Heart left ventricle (tissue), 16 donors: ENCODE data around the gene CTNNA3. TPM values are rescaled to one million over a fixed set of nuclear protein-coding genes. Genes with fewer than 3 reads are reported as not detected.

Experiments used
- ATAC-seq, 4 donors: fragments of 200-7000 bp; cut with Tn5 transposase; one replicate each; pipeline ENCODE4 v1.9.1; 2020 to 2022; ENCODE audit warnings: moderate library complexity in 4 of 4, mild to moderate bottlenecking in 3 of 4, moderate number of reproducible peaks in 1 of 4
- DNase-seq, 5 donors: peaks; one replicate each; pipeline ENCODE4 v3.0.0-alpha.2; 2020
- H3K27ac ChIP-seq, 12 donors: fragments of 200-600 bp; sonication (generic) in 4 of 12; one replicate each; pipeline versions ENCODE4 v1.5.0 to v1.8.0; 2016 to 2022; ENCODE audit warnings: mild to moderate bottlenecking in 2 of 12
- H3K27me3 ChIP-seq, 9 donors: fragments of 200-600 bp; sonication (generic) in 2 of 9; one replicate each; pipeline versions ENCODE4 v1.5.1 to v1.8.0; 2016 to 2022; ENCODE audit warnings: mild to moderate bottlenecking in 3 of 9
- H3K36me3 ChIP-seq, 9 donors: fragments of 200-600 bp; sonication (generic) in 2 of 9; one replicate each; pipeline versions ENCODE4 v1.5.0 to v1.8.0; 2018 to 2022; ENCODE audit warnings: mild to moderate bottlenecking in 2 of 9
- H3K4me1 ChIP-seq, 12 donors: fragments of 200-600 bp; sonication (generic) in 4 of 12; one replicate each; pipeline versions ENCODE4 v1.5.0 to v1.8.0; 2016 to 2022; ENCODE audit warnings: mild to moderate bottlenecking in 3 of 12
- H3K4me3 ChIP-seq, 12 donors: fragments of 200-600 bp; sonication (generic) in 4 of 12; one replicate each; pipeline versions ENCODE4 v1.5.0 to v1.8.0; 2017 to 2022; ENCODE audit warnings: mild to moderate bottlenecking in 9 of 12, moderate library complexity in 4 of 12
- H3K9me3 ChIP-seq, 12 donors: fragments of 200-600 bp; sonication (generic) in 4 of 12; one replicate each; pipeline versions ENCODE4 v1.5.0 to v1.8.0; 2016 to 2022; ENCODE audit warnings: mild to moderate bottlenecking in 1 of 12
- POLR2A ChIP-seq, 2 donors: fragments of 450-650 bp; IDR thresholded peaks; one replicate each; pipeline ENCODE4 v1.6.1; 2017; ENCODE audit warnings: antibody characterized with exemption in 2 of 2, mild to moderate bottlenecking in 2 of 2, moderate library complexity in 2 of 2
- WGBS, 4 donors: extraction: QIAGEN DNeasy Blood & Tissue Kit in 2 of 4; methylation state at CpG; one replicate each; pipeline versions ENCODE4 v1.1.5 to v1.1.7; 2013 to 2018; 5-methylcytosine and 5-hydroxymethylcytosine counted together
- intact Hi-C, 10 donors: fragments of 100-400 bp; cut with DNase I; formaldehyde crosslinking; loops; one replicate each; pipeline versions ENCODE4 v1.11.1 to v1.14.2; 2022
- polyA plus RNA-seq, 2 donors: library from polyadenylated mRNA; stranded (reverse); fragments of 200-250 nt; gene quantifications; one replicate each; pipeline ENCODE4 v1.2.3, GENCODE V29; 2013
- total RNA-seq, 9 donors: library from RNA; depleted of rRNA in 2 of 9; stranded (reverse); fragments of >200 nt in 2 of 9; fragmentation: NEBNext Ultra II Directional in 3 of 9; extraction: Animal tissue kit (Norgen Biotek cat#: 25700) in 3 of 9; gene quantifications; one replicate each; pipeline versions ENCODE4 v1.1.0 to v1.2.4, GENCODE V29; 2016 to 2023
- TF ChIP-seq, protein P1 (sequence below), 12 donors: fragments of 200-600 bp; sonication (generic) in 4 of 12; IDR thresholded peaks; one replicate each; pipeline versions ENCODE4 v1.5.0 to v1.8.0; 2018 to 2022; ENCODE audit warnings: antibody characterized with exemption in 12 of 12, mild to moderate bottlenecking in 5 of 12
- donor health status: ischemic (EF 13 %, LVEDD 7.1; RV severe dilation, severe dysfunction).
- donor health status: healthy with polysubstance abuse.
- donor health status: DM: no; HTN: yes; CAD: no.
- donor health status: DM: no; HTN: no; CAD: no.
- donor health status: ischemic (EF 25% LVEDD 6.9; RV normal size, moderate dysfunction).
- donor health status: ischemic (EF 25% LVEDD 5.7; RV mildly dilated, moderate dysfunction).
- donor health status: healthy.
- donor health status: DM: yes; HTN: yes; CAD: no.
- donor health status: ischemic (EF 35%, LVEDD 5.7; RV mildly dilated, moderate dysfunction).
- donor health status: nonischemic (EF 11% LVEDD 7.7; RV severe dilation, severe dysfunction).
- donor health status: DM: yes; HTN: yes; CAD: no.
- donor health status: PGD.
- donor health status: ischemic (EF 29% LVEDD 5.4; RV normal size, mild dysfunction).
- donor health status: nonischemic (EF 23%, LVEDD 6.1; RV moderate dilation, normal function).

CTNNA3 gene
- total and polyA plus RNA-seq, 11 donors: 4.8 to 200 (median 99.0) TPM

DNA sequence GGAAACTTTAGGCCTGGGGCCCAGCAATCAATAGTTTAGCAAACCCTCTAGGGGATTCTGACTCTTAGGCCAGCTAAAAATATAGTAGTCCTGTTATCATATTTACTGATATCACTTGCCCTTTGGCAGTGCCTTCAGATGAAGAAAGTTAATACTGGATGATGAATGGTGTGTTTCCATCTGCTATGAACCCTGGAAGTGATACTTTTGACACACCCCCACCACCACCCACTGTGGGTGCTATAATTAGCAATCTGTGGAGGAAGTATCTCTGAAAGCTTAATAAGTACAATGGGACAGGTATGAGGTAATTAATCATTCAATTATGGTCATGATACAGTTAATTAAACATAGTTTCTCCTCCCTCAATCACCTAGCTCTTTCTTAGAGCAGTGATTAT, 860.6 kb downstream of the CTNNA3 start:
- intact Hi-C loops: no loop called here
- no peak for DNase-seq
- Histone ChIP-seq H3K9me3 (no peaks in the 10 kb centered on the region), H3K4me3 (no peak overlapping the region), H3K4me1 (peaks cover 0 to 26% (median 2%) of the 10 kb centered on the region in 12 donors), H3K27me3 (no peaks in the 10 kb centered on the region), H3K36me3 (no peaks in the 10 kb centered on the region), H3K27ac (no peak overlapping the region)
- ATAC-seq: peak in 2 of 4 donors; percentile 44 to 58
- TF ChIP-seq POLR2A (IDR thresholded peaks at IDR 0.05): no peak
- TF ChIP-seq, protein P1, sequence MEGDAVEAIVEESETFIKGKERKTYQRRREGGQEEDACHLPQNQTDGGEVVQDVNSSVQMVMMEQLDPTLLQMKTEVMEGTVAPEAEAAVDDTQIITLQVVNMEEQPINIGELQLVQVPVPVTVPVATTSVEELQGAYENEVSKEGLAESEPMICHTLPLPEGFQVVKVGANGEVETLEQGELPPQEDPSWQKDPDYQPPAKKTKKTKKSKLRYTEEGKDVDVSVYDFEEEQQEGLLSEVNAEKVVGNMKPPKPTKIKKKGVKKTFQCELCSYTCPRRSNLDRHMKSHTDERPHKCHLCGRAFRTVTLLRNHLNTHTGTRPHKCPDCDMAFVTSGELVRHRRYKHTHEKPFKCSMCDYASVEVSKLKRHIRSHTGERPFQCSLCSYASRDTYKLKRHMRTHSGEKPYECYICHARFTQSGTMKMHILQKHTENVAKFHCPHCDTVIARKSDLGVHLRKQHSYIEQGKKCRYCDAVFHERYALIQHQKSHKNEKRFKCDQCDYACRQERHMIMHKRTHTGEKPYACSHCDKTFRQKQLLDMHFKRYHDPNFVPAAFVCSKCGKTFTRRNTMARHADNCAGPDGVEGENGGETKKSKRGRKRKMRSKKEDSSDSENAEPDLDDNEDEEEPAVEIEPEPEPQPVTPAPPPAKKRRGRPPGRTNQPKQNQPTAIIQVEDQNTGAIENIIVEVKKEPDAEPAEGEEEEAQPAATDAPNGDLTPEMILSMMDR (IDR thresholded peaks at IDR 0.05): no peak

GRCh38 chr10:66834802-66835201, 861.2 kb downstream of the CTNNA3 start:
- Histone ChIP-seq H3K27me3 (no peaks in the 10 kb centered on the region), H3K27ac (no peak overlapping the region), H3K36me3 (no peaks in the 10 kb centered on the region), H3K4me3 (no peak overlapping the region), H3K4me1 (peaks cover 0 to 26% (median 2%) of the 10 kb centered on the region in 12 donors), H3K9me3 (no peaks in the 10 kb centered on the region)
- DNase-seq: no peak
- intact Hi-C loops: no loop called here
- ATAC-seq: no peak
- TF ChIP-seq, protein P1 (IDR thresholded peaks at IDR 0.05): no peak
- no peak for TF ChIP-seq POLR2A (IDR thresholded peaks at IDR 0.05)

DNA sequence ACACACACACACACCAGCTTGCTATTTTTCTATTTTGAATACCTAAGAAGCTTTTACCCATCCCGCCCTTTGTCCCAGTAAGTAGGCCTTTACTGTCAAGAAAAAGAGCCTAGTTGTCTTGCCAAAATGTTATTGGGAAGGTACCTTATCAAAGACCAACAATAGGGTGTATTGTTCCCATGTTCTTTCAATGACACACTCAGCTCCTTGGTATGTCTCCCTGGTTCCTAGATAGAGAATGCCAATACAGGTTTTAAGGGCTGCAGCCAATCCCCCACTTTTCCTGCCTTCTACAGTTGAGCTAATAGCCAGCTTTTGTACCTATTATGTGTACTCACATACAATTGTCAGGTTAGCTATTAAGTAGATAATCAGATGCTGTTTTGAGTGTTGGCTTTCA, 862.1 kb downstream of the CTNNA3 start:
- H3K27me3 ChIP-seq: no peaks in the 10 kb centered on the region
- H3K4me1 ChIP-seq: peaks cover 0 to 25% (median 2%) of the 10 kb centered on the region in 12 donors
- TF ChIP-seq, protein P1 (IDR thresholded peaks at IDR 0.05): no peak
- TF ChIP-seq POLR2A (IDR thresholded peaks at IDR 0.05): no peak
- H3K4me3 ChIP-seq: no peak overlapping the region
- H3K36me3 ChIP-seq: no peaks in the 10 kb centered on the region
- DNase-seq (no peak), ATAC-seq (no peak)
- no peak overlapping the region for H3K27ac ChIP-seq
- intact Hi-C loops: no loop called here
- H3K9me3 ChIP-seq: no peaks in the 10 kb centered on the region
- WGBS, 4 donors: 42 to 85% (median 81%) methylated on average over 1 of the region's 1 CpG

DNA sequence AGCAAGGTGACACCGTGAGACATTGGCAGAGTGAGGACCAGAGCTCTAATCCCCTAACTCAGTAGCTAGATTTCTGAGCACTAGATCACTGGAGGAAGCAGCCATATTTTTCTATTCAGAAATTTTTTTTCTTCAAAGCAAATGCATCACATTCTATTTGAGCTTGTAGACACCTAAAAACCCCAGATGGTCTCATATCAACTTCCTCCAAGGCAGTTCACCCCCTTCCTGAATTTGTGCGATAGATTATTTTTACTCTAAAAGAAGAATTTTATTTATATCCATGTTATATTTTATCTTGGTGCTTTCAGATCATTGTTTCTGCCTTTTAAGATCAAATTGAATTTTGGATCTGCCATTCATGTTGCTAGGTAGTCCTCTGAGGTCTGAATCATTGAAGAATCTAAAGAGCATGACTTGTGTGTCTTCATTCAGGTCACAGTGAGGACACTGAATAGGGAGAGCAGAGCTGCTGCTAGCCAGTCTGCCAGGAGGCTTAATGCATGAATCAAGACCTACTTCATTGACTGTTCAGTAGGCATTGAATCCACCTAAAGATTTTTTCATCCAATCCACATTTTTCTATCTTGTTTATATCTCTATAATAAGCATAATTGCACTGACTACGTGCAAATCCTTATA, 863.1 kb downstream of the CTNNA3 start:
- H3K4me1 ChIP-seq: peaks cover 0 to 23% (median 1%) of the 10 kb centered on the region in 12 donors
- no peaks in the 10 kb centered on the region for H3K36me3 ChIP-seq
- TF ChIP-seq, protein P1 (IDR thresholded peaks at IDR 0.05): no peak
- no peak for TF ChIP-seq POLR2A (IDR thresholded peaks at IDR 0.05)
- H3K9me3 ChIP-seq: no peaks in the 10 kb centered on the region
- intact Hi-C loops: no loop called here
- 76 to 84% (median 82%) methylated on average over 3 of the region's 3 CpGs for WGBS, 4 donors
- H3K27me3 ChIP-seq: no peaks in the 10 kb centered on the region
- ATAC-seq (no peak), DNase-seq (no peak)
- H3K27ac ChIP-seq: no peak overlapping the region
- H3K4me3 ChIP-seq: no peak overlapping the region
